Transverse colon (tissue), 4 donors: ENCODE data around the gene SPDYE16. TPM values are rescaled to one million over a fixed set of nuclear protein-coding genes. Genes with fewer than 3 reads are reported as not detected.
A peak's percentile ranks its signal among the peaks of the same experiment; 100 is the strongest.
"Not testable (repeated sequence)": the region's sequence is repeated elsewhere in the genome, so short reads cannot be mapped to it uniquely, and the experiment has no call there.

Experiments used
- DNase-seq: peaks from one replicate; pipeline ENCODE4 v3.0.0-alpha.2; 2019
- H3K27ac ChIP-seq, 4 donors: fragments of 200-600 bp; sonication (generic); 2 replicates each; pipeline ENCODE4 v1.5.1; 2016 to 2018; ENCODE audit warnings: inconsistent platforms in 4 of 4
- H3K27me3 ChIP-seq: fragments of 200-600 bp; sonication (generic); 2 replicates; pipeline ENCODE4 v1.5.1; 2017; ENCODE audit warnings: inconsistent platforms
- H3K36me3 ChIP-seq, 4 donors: fragments of 200-600 bp; sonication (generic); 2 replicates each; pipeline ENCODE4 v1.5.1; 2017 to 2019; ENCODE audit warnings: inconsistent platforms in 4 of 4
- H3K4me1 ChIP-seq, 4 donors: fragments of 200-600 bp; sonication (generic); 2 replicates each; pipeline ENCODE4 v1.5.1; 2017 to 2020; ENCODE audit warnings: inconsistent platforms in 4 of 4
- H3K4me3 ChIP-seq, 4 donors: fragments of 200-600 bp; sonication (generic); 1 replicate in 1 of 4; 2 replicates in 3 of 4; pipeline versions ENCODE4 v1.5.1 to v1.6.1; 2017 to 2019; ENCODE audit warnings: inconsistent platforms in 4 of 4
- H3K9me3 ChIP-seq, 2 donors: fragments of 200-600 bp; sonication (generic); 2 replicates each; pipeline ENCODE4 v1.5.1; 2017 to 2019; ENCODE audit warnings: inconsistent platforms in 2 of 2
- POLR2AphosphoS5 ChIP-seq, 3 donors: sonication (generic); formaldehyde crosslinking; IDR thresholded peaks; one replicate each; pipeline ENCODE4 v1.6.1; 2016; ENCODE audit warnings: antibody characterized with exemption in 3 of 3
- whole genome bisulfite sequencing, 2 donors: methylation state at CpG; one replicate each; pipeline ENCODE4 v1.1.5; 2018; ENCODE audit warnings: low coverage in 1 of 2; 5-methylcytosine and 5-hydroxymethylcytosine counted together
- in situ Hi-C, 4 donors: fragments of 200-750 bp; cut with MboI; loops; one replicate each; pipeline versions ENCODE4 v1.15.0 to v1.15.1; 2017; ENCODE audit warnings: low sequenced_read_pairs in 3 of 4, low pct_ligation_motif_present in 1 of 4, low pct_unique_long_range_greater_than_20kb in 1 of 4
- intact Hi-C: fragments of 100-400 bp; cut with DNase I; formaldehyde crosslinking; loops from one replicate; pipeline ENCODE4 v1.15.1; 2023; ENCODE audit warnings: low total_unique reads
- total RNA-seq, 4 donors: library from RNA; depleted of rRNA; stranded (reverse); fragments of >200 nt; gene quantifications; one replicate each; pipeline ENCODE4 v1.1.0, GENCODE V29; 2016

Gene SPDYE16
- total RNA-seq, 4 donors from 2014 or later = not detected

GRCh38 chr7:76567753-76568152, 24.7 kb upstream of the SPDYE16 start:
- in situ Hi-C loops, H3K27ac ChIP-seq, intact Hi-C loops, H3K4me3 ChIP-seq, H3K27me3 ChIP-seq, H3K36me3 ChIP-seq, DNase-seq, H3K9me3 ChIP-seq: not testable (repeated sequence)
- H3K4me1 ChIP-seq = peaks cover 0 to 27% (median 9%) of the 10 kb centered on the region in 4 donors
- TF ChIP-seq POLR2AphosphoS5 (IDR thresholded peaks at IDR 0.05) = peak in 2 of 3 donors; percentile 20 to 23

- H3K4me3 ChIP-seq, DNase-seq, H3K36me3 ChIP-seq, in situ Hi-C loops, H3K27me3 ChIP-seq, H3K9me3 ChIP-seq, intact Hi-C loops, H3K27ac ChIP-seq: not testable (repeated sequence)
- 95 to 100% methylated on average over 1 of the region's 4 CpGs for WGBS, 2 donors
- peaks cover 0 to 27% (median 9%) of the 10 kb centered on the region in 4 donors for H3K4me1 ChIP-seq
These were observed 24.2 kb upstream of the SPDYE16 start for GRCh38 chr7:76567311-76567710.

GRCh38 chr7:76565001-76565400, 21.9 kb upstream of the SPDYE16 start:
- H3K4me3 ChIP-seq, intact Hi-C loops, H3K9me3 ChIP-seq, DNase-seq, H3K27ac ChIP-seq, H3K36me3 ChIP-seq, H3K27me3 ChIP-seq, in situ Hi-C loops: not testable (repeated sequence)
- peaks cover 0 to 20% (median 7%) of the 10 kb centered on the region in 4 donors for H3K4me1 ChIP-seq
- 93 to 100% methylated on average over 1 to 3 of the region's 3 CpGs for WGBS, 2 donors

GRCh38 chr7:76561342-76561741, 18.2 kb upstream of the SPDYE16 start:
- in situ Hi-C loops = not testable (repeated sequence)

GRCh38 chr7:76560157-76560556, 17.1 kb upstream of the SPDYE16 start:
- DNase-seq, in situ Hi-C loops, H3K9me3 ChIP-seq, H3K27me3 ChIP-seq, intact Hi-C loops, H3K27ac ChIP-seq, H3K4me3 ChIP-seq, H3K4me1 ChIP-seq, H3K36me3 ChIP-seq: not testable (repeated sequence)
- WGBS, 2 donors = 82% methylated on average over 4 of the region's 4 CpGs; no CpG with 5 or more reads in 1 of the 2 donors

More at GRCh38 chr7:76561342-76561741, 18.2 kb upstream of the SPDYE16 start:
- H3K27ac ChIP-seq, H3K36me3 ChIP-seq, H3K4me3 ChIP-seq, H3K9me3 ChIP-seq, H3K4me1 ChIP-seq, intact Hi-C loops, H3K27me3 ChIP-seq, DNase-seq: not testable (repeated sequence)
- 93% methylated on average over 3 of the region's 3 CpGs; no CpG with 5 or more reads in 1 of the 2 donors for WGBS, 2 donors

- 72 to 78% methylated on average over 6 of the region's 6 CpGs for WGBS, 2 donors
- H3K36me3 ChIP-seq, H3K4me1 ChIP-seq, H3K27ac ChIP-seq, intact Hi-C loops, H3K9me3 ChIP-seq, DNase-seq, H3K4me3 ChIP-seq, H3K27me3 ChIP-seq, in situ Hi-C loops: not testable (repeated sequence)
These were observed 16.6 kb upstream of the SPDYE16 start for GRCh38 chr7:76559685-76560084.

- 81 to 92% methylated on average over 5 to 6 of the region's 6 CpGs for WGBS, 2 donors
- H3K27me3 ChIP-seq, H3K27ac ChIP-seq: not testable (repeated sequence)
These were observed 8.9 kb upstream of the SPDYE16 start for GRCh38 chr7:76551992-76552391.

GRCh38 chr7:76549855-76550248, 6.8 kb upstream of the SPDYE16 start:
- peak; percentile 12 for DNase-seq
- Histone ChIP-seq H3K4me3 (peak overlapping the region; percentile 71 to 97 (median 93)), H3K27ac (peak overlapping the region; percentile 89 to 97 (median 94))
- WGBS, 2 donors = 2% methylated on average over 19 of the region's 19 CpGs; no CpG with 5 or more reads in 1 of the 2 donors
- intact Hi-C loops, in situ Hi-C loops, H3K4me1 ChIP-seq, H3K36me3 ChIP-seq, H3K9me3 ChIP-seq, H3K27me3 ChIP-seq: not testable (repeated sequence)

More at GRCh38 chr7:76551992-76552391, 8.9 kb upstream of the SPDYE16 start:
- H3K36me3 ChIP-seq, H3K9me3 ChIP-seq, DNase-seq, H3K4me3 ChIP-seq, in situ Hi-C loops, intact Hi-C loops, H3K4me1 ChIP-seq: not testable (repeated sequence)
